Activated naive CD8-positive, alpha-beta T cell treated with anti-CD3 and anti-CD28 coated beads, Interleukin-2, amount 50 U/mL, for 24 hours (primary cell): ENCODE measurements around the gene LRRC75A.

Source experiments
- ATAC-seq: fragments of 150-1000 bp; cut with Tn5 transposase; one replicate; pipeline ENCODE4 v1.10.0; 2021
- DNase-seq: peaks from one replicate; pipeline ENCODE4 v3.0.0; 2021
- H3K27ac Mint-ChIP-seq: one replicate; pipeline ENCODE4 v1.8.0; 2021; ENCODE audit warnings: mild to moderate bottlenecking, mixed read lengths
- H3K27me3 Mint-ChIP-seq: one replicate; pipeline ENCODE4 v1.8.0; 2021; ENCODE audit warnings: mixed read lengths
- H3K36me3 Mint-ChIP-seq: one replicate; pipeline ENCODE4 v1.8.0; 2021; ENCODE audit warnings: low read depth, mixed read lengths
- H3K4me1 Mint-ChIP-seq: one replicate; pipeline ENCODE4 v1.8.0; 2021; ENCODE audit warnings: mixed read lengths
- H3K4me3 Mint-ChIP-seq: one replicate; pipeline ENCODE4 v1.8.0; 2021; ENCODE audit warnings: mild to moderate bottlenecking, moderate library complexity, mixed read lengths
- H3K9me3 Mint-ChIP-seq: one replicate; pipeline ENCODE4 v1.8.0; 2021; ENCODE audit warnings: mixed read lengths

The LRRC75A gene

DNA sequence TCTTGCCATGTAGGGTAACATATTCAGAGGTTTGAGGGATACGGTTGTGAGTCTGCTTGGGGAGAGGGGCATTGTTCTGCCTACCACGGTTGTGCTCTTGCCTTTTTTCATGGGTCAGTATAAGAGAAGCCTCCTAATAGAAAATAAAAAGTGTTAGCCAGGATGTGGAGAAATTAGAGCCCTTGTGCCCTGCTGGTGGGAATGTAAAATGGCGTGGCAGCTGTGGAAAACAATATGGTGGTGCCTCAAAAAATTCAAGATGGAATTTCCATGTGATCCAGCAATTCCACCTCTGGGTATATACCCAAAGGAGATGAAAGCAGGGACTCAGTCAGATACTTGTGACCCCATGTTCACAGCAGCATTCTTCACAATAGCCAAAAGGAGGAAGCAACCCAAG is 14.2 kb upstream of the LRRC75A start:
- DNase-seq (no peak), ATAC-seq (no peak)
- Mint-ChIP-seq H3K4me1 (no peaks in the 10 kb centered on the region), H3K36me3 (no peaks in the 10 kb centered on the region), H3K27me3 (no peaks in the 10 kb centered on the region), H3K27ac (no peak overlapping the region), H3K9me3 (no peaks in the 10 kb centered on the region), H3K4me3 (no peak overlapping the region)

DNA sequence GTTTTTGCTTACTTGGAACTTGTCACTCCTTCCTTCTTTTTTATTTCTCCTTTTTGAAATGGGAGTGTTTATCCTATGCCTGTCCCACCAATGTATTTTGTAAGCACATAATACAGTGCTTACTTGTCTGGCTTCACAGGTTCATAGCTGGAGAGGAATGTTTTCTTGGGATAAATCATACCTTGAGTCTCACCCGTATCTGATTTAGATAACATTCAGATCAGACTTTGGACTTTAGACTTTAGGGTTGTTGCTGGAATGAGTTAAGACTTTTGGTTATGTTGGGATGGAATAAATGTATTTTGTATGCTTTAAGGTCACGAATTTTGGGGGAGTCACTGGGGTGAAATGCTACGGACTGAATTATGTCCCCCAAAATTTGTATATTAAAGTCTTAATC is 13.0 kb upstream of the LRRC75A start:
- H3K36me3 Mint-ChIP-seq, result no peaks in the 10 kb centered on the region
- no peaks in the 10 kb centered on the region for H3K27me3 Mint-ChIP-seq
- H3K27ac Mint-ChIP-seq, result no peak overlapping the region
- H3K9me3 Mint-ChIP-seq, result no peaks in the 10 kb centered on the region
- H3K4me3 Mint-ChIP-seq, result no peak overlapping the region
- DNase-seq (no peak), ATAC-seq (no peak)
- no peaks in the 10 kb centered on the region for H3K4me1 Mint-ChIP-seq

DNA sequence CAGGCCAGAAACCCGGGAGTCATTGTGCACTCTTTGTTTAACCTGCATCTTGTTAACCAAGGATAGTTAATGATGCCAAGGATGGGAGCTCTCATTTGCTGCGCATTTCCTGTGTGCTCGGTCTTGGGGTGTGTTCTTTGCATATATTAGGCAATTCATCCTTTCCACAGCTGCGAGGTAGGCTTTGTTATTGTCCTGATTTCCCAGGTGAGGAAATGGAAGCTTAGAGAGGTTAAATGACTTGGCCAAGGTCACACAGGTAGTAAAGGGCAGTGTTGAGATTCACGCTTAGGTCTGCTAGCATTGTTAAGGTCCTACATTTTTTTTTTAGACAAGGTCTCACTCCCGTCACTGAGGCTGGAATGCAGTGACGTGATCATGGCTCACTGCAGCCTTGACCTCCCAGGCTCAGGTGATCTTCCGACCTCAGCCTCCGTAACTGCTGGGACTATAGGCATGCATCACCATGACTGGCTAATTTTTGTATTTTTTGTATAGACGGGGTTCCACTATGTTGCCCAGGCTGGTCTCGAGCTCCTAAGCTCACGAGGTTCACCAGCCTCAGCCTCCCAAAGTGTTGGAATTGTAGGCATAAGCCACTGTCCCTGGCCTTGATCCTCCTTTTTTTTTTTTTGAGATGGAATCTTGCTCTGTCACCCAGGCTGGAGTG is 5.0 kb upstream of the LRRC75A start:
- Mint-ChIP-seq H3K9me3 (no peaks in the 10 kb centered on the region), H3K4me1 (no peaks in the 10 kb centered on the region)

DNA sequence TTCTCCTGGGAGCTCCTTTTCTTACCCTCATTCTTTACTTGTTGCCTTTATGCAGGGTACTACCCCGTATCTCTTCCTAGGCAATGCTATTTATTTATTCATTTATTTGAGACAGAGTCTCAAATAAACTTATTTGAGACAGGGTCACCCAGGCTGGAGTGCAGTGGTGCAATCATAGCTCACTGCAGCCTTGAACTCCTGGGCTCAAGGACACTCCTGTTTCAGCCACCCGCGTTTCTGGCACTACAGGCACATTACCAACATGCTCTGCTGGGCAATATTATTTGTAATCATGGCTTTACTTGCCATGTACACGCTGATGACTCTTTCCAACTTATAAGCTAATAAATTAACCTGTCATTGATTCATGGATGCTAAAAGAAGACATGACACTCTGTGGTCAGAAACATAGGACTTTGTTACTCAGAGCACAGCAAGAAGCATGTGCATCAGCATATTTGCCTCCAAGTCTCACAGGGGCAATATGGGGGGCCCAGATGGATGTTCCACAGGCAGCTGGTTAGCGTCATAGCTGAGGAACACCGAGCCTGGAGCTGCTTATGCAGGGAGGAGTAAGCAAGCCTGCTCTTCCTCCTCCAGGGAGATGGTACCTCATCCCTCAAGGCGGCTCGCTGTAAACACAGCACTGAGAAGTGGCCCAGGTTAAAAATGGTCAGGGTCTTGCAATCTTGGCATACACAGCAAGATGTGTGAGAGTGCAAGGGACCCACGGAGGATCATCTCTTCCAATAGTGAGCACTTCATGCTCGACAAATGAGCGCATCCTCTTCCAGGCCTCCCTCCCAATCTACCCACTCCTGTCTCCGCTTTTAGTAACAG is 4.2 kb upstream of the LRRC75A start:
- Mint-ChIP-seq H3K9me3 (no peaks in the 10 kb centered on the region), H3K27me3 (peaks cover 22% of the 10 kb centered on the region), H3K4me1 (peaks cover under 1% of the 10 kb centered on the region), H3K27ac (no peak overlapping the region), H3K4me3 (no peak overlapping the region), H3K36me3 (no peaks in the 10 kb centered on the region)
- no peak for DNase-seq
- ATAC-seq, result no peak

More for the DNA sequence above, 5.0 kb upstream of the LRRC75A start:
- Mint-ChIP-seq H3K36me3 (no peaks in the 10 kb centered on the region), H3K27ac (no peak overlapping the region), H3K4me3 (no peak overlapping the region), H3K27me3 (peaks cover 22% of the 10 kb centered on the region)
- no peak for DNase-seq
- ATAC-seq, result no peak

DNA sequence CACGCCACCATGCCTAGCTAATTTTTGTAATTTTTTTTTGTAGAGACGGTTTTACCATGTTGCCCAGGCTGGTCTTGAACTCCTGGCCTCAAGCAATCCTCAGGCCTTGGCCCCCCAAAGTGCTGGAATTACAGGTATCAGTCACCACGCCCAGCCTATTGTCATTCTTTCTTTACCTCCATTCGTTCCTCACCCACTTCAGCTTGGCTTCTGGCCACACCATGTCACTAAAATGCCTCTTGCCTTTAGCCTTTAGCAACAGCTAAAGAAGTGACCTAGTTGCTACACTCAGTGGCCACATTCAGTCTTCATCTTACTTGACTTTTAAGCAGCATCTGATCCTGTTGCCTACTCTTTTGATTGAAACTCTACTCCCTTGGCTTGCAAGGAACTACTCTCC is 3.6 kb upstream of the LRRC75A start:
- Mint-ChIP-seq H3K9me3 (no peaks in the 10 kb centered on the region), H3K4me3 (no peak overlapping the region), H3K36me3 (no peaks in the 10 kb centered on the region), H3K4me1 (peaks cover 5% of the 10 kb centered on the region), H3K27me3 (peaks cover 24% of the 10 kb centered on the region), H3K27ac (no peak overlapping the region)
- ATAC-seq (no peak), DNase-seq (no peak)

DNA sequence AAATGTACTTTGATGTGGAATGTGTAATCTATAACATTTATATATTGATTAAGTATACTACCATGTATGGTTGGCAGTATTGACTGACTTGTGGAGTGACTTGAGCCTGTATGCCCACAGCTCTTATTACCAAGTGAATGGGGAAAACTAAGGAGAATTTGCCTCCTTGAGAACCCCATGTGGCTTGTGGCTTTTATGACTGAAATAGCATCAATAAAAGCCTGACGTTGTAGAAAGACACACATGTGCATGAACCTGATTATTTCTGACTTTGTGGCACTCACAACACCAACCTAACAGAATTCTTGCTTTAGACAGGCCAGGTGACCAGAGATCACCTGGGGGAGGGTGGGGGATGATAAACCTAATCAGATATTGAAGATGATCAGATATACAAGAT is 2.1 kb upstream of the LRRC75A start:
- peaks cover 9% of the 10 kb centered on the region for H3K4me1 Mint-ChIP-seq
- no peak for ATAC-seq
- DNase-seq, result no peak
- no peak overlapping the region for H3K27ac Mint-ChIP-seq
- no peak overlapping the region for H3K4me3 Mint-ChIP-seq
- no peaks in the 10 kb centered on the region for H3K36me3 Mint-ChIP-seq
- H3K27me3 Mint-ChIP-seq, result peaks cover 24% of the 10 kb centered on the region
- H3K9me3 Mint-ChIP-seq, result no peaks in the 10 kb centered on the region

DNA sequence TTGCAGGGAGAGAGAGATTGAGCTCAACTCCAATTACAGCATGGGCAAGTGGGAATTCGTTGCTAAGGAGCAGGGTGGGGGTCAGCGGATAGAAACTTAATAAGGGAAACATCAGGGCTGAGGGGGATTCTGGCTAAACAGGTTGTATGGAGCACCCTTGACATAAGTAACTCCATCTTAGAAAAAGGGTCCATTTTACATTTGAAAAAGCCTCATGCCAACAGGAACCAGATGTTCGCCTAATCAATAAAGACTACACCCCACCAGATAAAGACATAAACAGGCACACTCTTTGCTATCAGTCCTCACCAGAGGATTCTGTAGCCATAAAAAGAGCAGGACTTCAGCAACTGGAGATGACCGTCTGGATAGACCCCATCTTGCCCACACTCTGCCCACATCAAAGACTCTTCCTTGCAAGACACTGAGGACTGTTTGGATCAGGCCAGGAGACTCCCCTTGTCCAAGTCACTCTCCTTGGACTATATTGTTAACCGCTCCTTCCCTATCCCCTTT is 1.6 kb upstream of the LRRC75A start:
- Mint-ChIP-seq H3K9me3 (no peaks in the 10 kb centered on the region), H3K36me3 (no peaks in the 10 kb centered on the region), H3K4me3 (no peak overlapping the region), H3K4me1 (peaks cover 9% of the 10 kb centered on the region), H3K27ac (no peak overlapping the region), H3K27me3 (peaks cover 23% of the 10 kb centered on the region)
- ATAC-seq (no peak), DNase-seq (no peak)

DNA sequence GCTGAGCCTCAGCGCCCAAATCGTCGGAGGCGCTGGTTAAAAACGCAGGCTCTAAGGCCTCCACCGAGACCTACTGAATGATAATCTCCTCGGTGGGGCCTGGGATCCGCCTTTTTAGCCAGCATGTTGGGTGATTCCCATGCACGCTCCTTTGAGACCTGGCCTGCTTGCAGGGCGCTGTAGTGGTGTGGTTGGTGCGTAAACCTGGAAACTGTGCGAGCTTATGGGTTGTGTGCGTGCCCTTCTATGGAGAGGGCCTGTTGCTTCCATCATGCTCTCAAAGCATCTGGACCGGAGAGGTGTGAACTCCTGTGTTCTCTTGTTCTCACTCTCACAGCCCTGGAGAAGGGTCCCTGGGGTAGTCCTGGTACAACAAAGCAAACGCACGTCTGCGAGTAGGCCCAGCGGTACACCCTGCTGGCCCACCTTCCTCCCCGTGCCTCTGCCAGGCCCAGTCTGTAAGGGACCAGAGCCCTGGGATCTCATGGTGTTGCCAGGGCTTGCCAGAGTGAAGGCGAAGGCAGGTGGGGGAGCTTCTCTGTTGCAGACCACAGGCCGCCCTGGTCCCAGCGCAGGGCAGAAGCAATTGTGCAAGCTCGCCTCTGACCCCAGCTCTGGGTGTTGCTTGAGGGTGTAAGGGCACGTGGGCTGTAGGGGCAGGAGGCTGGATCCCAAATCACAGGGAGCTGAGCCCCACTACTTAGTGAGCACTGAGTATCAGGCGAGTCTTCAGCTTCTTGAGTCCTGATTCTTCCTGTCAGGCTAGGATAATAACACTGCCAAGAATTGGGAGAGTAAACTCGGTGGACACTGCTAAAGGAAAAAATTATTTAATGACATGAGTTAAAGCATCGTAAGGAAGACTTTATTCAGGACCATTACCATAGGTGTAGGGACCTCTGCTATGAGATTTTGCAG is 879 bp upstream of the LRRC75A start:
- ATAC-seq, result no peak
- no peak for DNase-seq
- Mint-ChIP-seq H3K9me3 (no peaks in the 10 kb centered on the region), H3K4me3 (peak overlapping the region; percentile 72), H3K36me3 (no peaks in the 10 kb centered on the region), H3K4me1 (peaks cover 9% of the 10 kb centered on the region), H3K27me3 (peaks cover 22% of the 10 kb centered on the region), H3K27ac (peak overlapping the region; percentile 48)

DNA sequence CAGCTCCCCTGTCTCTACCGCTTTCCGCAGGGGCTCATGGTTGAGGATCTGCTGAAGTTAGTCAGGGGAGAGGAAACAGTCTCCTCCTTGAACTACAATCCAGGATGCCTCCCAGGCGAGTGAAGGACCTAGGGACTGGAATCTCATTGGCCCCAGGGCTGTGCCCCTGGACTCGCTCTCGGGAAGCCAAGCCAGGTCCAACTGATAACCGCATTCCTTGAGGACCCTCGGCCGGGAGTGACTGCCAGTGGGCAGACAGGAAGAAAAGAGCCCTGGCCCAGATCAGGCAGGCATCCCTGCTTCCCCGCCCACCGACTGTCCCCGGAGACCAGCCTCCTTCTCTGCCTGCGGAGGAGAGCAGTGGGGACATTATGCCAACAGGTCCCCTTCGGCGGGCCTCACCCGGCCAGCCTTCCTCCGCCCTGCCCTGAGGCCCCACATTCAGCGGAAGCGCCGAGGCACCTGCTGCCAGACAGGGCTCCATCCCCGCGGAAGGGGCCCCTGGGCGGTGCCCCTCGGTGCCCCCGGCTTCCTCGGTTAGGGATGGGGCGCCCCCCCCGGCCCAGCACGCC is 776 bp downstream of the LRRC75A start:
- ATAC-seq (peak; percentile 40), DNase-seq (peak; percentile 26)
- Mint-ChIP-seq H3K27me3 (peaks cover 19% of the 10 kb centered on the region), H3K9me3 (no peaks in the 10 kb centered on the region), H3K36me3 (no peaks in the 10 kb centered on the region), H3K27ac (no peak overlapping the region), H3K4me1 (peaks cover 9% of the 10 kb centered on the region), H3K4me3 (peak overlapping the region; percentile 65)

DNA sequence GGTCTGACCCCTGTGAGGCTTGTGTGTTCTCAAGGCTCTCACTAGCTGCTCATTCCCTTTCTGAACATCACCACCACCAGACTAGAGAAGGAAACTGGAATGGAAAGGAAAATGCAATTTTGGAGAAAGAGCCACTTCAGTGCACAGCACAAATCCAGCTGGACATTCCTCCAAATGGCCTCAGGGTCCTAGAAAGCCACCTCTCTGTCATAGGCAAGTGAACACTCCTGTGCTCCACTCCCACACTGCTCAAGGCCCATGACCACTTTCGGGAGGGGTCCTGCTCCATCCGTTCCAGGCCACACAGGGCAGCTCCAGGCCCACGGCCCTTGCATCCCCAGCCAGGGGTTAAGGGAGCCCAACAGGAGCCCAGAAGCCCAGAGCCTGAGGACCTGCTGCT is 2.6 kb downstream of the LRRC75A start:
- H3K36me3 Mint-ChIP-seq, result no peaks in the 10 kb centered on the region
- no peaks in the 10 kb centered on the region for H3K9me3 Mint-ChIP-seq
- H3K4me3 Mint-ChIP-seq, result no peak overlapping the region
- no peak for DNase-seq
- H3K4me1 Mint-ChIP-seq, result peaks cover 9% of the 10 kb centered on the region
- no peak overlapping the region for H3K27ac Mint-ChIP-seq
- peaks cover 7% of the 10 kb centered on the region for H3K27me3 Mint-ChIP-seq
- no peak for ATAC-seq

DNA sequence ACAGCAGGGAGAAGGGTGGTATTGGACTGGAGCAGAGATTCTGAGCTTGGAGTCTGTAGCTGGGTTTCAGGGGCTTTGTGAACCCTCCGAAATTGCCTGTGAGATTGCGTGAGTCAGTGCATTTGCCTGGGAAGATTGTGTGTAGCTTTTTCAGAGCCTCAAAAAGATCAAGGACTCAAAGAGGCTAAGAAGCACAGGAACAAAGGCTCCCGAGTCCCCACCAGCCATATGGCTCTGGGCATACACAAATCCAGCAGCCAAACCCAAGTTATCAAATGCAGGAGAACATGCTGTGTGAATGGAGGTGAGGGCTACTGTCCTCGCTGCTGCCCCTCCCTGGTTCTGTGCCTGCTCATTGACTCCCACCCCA is 3.0 kb downstream of the LRRC75A start:
- ATAC-seq, result no peak
- DNase-seq, result no peak
- Mint-ChIP-seq H3K27me3 (peaks cover 4% of the 10 kb centered on the region), H3K36me3 (no peaks in the 10 kb centered on the region), H3K4me3 (no peak overlapping the region), H3K27ac (no peak overlapping the region), H3K4me1 (peaks cover 9% of the 10 kb centered on the region), H3K9me3 (no peaks in the 10 kb centered on the region)

DNA sequence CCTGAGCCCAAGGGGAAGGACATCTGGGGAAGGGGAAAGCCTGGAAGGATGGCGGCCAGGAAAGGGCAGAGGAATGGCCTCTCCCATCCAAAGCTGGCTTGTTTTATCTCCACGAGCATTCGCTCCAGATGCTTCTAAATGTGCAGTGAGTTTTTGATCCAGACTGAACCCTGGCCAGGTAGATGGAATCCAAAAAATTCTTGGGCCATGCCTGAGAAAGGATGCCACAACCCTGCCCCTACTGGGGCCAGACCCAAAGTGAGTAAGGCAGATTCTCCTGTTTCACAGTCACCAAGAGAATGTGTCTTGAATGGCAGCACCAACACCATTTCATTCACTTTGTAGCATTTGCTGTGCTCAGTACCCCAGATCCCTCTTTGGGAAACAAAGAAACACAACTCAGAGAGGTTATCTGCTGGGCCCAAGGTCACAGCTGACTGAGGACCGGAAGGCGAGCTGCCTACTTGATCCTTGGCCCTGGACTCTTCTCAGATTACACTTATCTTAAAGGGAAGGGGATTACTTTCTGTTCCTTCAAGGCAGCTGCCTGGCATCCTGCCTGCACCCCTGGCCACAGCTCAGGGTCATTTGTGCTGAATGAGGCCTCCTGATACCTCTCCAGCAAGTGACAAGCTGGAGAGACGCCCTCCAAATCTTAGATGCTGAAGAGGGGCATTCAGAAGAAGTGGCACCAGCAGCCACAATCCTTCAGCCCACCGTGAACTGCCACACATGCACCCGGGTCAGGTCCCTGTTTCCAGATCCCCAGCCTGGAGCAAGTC is 3.6 kb downstream of the LRRC75A start:
- peaks cover 4% of the 10 kb centered on the region for H3K27me3 Mint-ChIP-seq
- no peaks in the 10 kb centered on the region for H3K36me3 Mint-ChIP-seq
- peaks cover 9% of the 10 kb centered on the region for H3K4me1 Mint-ChIP-seq
- no peak overlapping the region for H3K27ac Mint-ChIP-seq
- DNase-seq (no peak), ATAC-seq (no peak)
- H3K9me3 Mint-ChIP-seq, result no peaks in the 10 kb centered on the region
- H3K4me3 Mint-ChIP-seq, result no peak overlapping the region

DNA sequence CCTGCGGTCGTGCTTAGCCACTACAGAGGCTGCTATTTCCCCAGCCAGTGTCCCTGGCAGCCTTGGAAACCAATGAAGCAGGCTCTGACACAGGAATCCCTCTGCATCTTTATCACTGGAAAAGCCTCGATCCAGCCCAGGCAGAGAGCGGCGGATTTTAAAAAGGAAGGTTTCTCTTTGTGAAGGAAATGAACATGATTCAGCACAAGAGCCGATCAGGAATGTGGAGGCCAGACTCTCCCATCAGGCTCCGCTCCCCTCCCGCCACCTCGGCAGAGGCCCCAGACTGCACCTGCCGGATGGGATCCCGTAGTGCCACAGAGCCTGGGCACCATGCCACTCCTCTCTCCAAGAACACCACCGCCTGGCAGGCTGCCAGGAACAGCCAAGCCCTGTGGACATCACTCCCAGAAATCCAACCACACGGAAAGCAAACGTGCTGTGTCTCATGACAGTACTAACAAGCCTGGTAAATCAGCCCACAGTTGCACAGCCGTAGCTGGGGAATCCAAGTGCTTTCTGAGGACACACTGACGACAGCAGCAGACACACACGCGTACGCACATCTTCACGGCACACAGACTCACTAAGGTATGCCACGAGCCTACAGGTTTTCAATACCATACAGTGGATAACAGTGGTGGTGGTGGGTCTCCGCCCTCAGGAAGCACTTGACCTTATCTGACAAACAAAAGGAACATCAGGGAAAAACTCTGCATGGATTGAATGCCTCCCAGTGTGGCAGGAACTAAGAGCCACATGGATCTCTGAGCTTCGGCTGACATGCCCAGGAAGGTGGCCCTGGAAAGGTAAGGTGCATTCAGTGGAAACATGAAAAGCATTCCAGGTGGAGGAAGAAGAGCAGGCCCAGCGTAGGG is 5.4 kb downstream of the LRRC75A start:
- no peak for DNase-seq
- peaks cover 9% of the 10 kb centered on the region for H3K4me1 Mint-ChIP-seq
- no peaks in the 10 kb centered on the region for H3K9me3 Mint-ChIP-seq
- no peak overlapping the region for H3K27ac Mint-ChIP-seq
- no peak for ATAC-seq
- no peaks in the 10 kb centered on the region for H3K36me3 Mint-ChIP-seq
- H3K4me3 Mint-ChIP-seq, result no peak overlapping the region
- H3K27me3 Mint-ChIP-seq, result peaks cover 3% of the 10 kb centered on the region
